ENCODE data around the gene THAP7.
A peak's percentile ranks its signal among the peaks of the same experiment; 100 is the strongest.

DNA sequence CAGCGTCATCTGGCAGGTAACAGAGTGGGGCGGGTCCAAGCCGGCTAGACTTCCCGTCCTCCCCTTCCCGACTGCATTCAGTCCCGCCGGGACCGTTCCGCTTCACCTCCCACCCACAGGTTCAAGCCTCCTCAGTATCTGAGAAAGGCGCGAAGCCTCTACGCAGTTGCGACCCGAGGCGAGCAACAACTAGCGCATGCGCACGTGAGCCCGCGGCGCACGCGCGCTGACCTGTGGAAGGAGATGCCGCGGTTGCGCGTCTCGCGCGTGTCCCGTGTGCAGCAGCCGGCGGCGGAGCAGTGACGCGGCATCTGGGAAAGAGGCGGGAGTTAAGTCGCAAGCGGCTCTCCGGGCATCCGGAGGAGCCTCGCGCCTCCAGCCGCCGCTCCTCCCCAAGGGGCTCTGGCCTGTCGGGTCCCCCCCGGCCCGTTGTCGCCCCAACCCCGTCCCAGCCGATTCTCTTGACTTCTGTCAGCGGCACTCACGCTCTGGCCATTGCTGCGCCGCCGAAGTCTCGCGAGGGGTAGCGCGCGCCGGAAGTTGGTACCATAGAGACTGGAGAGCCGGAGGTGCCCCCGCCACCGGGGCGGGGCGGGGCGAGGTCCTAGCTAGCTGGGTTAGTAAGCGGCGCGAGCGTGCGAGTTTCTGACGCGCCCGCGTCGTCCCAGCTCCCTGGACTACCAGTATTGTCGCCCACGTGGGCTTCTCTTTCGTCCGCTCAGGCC lies at the start of gene THAP7:
- no peak for TF ChIP-seq CTCF (IDR thresholded peaks at IDR 0.05)
- TF ChIP-seq SIN3A (IDR thresholded peaks at IDR 0.05; ENCODE audit: borderline replicate concordance, insufficient read depth, low read depth, low read length): peak; percentile 44; the same call in 1 of the 2 replicates
- TF ChIP-seq POLR2AphosphoS5 (IDR thresholded peaks at IDR 0.05; ENCODE audit: low read depth, low read length): peak; percentile 92
- TF ChIP-seq, protein P1, sequence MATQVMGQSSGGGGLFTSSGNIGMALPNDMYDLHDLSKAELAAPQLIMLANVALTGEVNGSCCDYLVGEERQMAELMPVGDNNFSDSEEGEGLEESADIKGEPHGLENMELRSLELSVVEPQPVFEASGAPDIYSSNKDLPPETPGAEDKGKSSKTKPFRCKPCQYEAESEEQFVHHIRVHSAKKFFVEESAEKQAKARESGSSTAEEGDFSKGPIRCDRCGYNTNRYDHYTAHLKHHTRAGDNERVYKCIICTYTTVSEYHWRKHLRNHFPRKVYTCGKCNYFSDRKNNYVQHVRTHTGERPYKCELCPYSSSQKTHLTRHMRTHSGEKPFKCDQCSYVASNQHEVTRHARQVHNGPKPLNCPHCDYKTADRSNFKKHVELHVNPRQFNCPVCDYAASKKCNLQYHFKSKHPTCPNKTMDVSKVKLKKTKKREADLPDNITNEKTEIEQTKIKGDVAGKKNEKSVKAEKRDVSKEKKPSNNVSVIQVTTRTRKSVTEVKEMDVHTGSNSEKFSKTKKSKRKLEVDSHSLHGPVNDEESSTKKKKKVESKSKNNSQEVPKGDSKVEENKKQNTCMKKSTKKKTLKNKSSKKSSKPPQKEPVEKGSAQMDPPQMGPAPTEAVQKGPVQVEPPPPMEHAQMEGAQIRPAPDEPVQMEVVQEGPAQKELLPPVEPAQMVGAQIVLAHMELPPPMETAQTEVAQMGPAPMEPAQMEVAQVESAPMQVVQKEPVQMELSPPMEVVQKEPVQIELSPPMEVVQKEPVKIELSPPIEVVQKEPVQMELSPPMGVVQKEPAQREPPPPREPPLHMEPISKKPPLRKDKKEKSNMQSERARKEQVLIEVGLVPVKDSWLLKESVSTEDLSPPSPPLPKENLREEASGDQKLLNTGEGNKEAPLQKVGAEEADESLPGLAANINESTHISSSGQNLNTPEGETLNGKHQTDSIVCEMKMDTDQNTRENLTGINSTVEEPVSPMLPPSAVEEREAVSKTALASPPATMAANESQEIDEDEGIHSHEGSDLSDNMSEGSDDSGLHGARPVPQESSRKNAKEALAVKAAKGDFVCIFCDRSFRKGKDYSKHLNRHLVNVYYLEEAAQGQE (IDR thresholded peaks at IDR 0.05; ENCODE audit: insufficient read depth in 1 of 2, low read depth in 2 of 2, low read length in 1 of 2): no peak

Measured in Panc1 (cell line).